GM13976 (cell line): ENCODE measurements around the gene SORCS3.
"Not testable (repeated sequence)": the region's sequence is repeated elsewhere in the genome, so short reads cannot be mapped to it uniquely, and the experiment has no call there.

Experiments used
- DNase-seq: peaks from one replicate; pipeline ENCODE4 v3.0.0; 2012; ENCODE audit warnings: low spot score
- in situ Hi-C: fragments of 300-500 bp; cut with MboI; formaldehyde crosslinking; loops from one replicate; pipeline ENCODE4 v1.12.0; 2022; ENCODE audit warnings: low sequenced_read_pairs, mixed read lengths, inconsistent platforms; ENCODE audit not compliant: unreplicated experiment
- TF ChIP-seq, protein P1 (sequence below): IDR thresholded peaks from 2 replicates; pipeline ENCODE4 v1.5.1; 2012; ENCODE audit warnings: borderline replicate concordance, mild to moderate bottlenecking; ENCODE audit not compliant: insufficient read depth; ENCODE audit errors: extremely low read depth, missing control alignments, control extremely low read depth

The SORCS3 gene

DNA sequence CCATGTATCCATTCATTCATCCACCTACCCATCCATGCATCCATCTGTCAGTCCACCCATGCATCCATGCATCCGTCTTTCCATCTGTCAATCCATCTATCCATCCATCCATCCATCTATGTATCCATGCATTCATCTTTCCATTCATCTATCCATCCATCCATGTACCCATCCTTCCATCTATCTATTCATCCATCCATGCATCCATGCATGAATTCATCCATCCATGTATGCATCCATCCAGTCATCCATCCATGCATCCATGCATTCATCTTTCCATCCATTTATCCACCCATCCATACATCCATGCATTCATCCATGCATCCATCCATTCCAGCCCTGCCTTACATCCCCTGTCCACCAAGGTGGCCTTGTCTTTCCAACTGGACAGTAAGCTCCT, 45.7 kb downstream of the SORCS3 start:
- DNase-seq = no peak
- TF ChIP-seq, protein P1, sequence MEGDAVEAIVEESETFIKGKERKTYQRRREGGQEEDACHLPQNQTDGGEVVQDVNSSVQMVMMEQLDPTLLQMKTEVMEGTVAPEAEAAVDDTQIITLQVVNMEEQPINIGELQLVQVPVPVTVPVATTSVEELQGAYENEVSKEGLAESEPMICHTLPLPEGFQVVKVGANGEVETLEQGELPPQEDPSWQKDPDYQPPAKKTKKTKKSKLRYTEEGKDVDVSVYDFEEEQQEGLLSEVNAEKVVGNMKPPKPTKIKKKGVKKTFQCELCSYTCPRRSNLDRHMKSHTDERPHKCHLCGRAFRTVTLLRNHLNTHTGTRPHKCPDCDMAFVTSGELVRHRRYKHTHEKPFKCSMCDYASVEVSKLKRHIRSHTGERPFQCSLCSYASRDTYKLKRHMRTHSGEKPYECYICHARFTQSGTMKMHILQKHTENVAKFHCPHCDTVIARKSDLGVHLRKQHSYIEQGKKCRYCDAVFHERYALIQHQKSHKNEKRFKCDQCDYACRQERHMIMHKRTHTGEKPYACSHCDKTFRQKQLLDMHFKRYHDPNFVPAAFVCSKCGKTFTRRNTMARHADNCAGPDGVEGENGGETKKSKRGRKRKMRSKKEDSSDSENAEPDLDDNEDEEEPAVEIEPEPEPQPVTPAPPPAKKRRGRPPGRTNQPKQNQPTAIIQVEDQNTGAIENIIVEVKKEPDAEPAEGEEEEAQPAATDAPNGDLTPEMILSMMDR = no peak
- in situ Hi-C loops = no loop called here

DNA sequence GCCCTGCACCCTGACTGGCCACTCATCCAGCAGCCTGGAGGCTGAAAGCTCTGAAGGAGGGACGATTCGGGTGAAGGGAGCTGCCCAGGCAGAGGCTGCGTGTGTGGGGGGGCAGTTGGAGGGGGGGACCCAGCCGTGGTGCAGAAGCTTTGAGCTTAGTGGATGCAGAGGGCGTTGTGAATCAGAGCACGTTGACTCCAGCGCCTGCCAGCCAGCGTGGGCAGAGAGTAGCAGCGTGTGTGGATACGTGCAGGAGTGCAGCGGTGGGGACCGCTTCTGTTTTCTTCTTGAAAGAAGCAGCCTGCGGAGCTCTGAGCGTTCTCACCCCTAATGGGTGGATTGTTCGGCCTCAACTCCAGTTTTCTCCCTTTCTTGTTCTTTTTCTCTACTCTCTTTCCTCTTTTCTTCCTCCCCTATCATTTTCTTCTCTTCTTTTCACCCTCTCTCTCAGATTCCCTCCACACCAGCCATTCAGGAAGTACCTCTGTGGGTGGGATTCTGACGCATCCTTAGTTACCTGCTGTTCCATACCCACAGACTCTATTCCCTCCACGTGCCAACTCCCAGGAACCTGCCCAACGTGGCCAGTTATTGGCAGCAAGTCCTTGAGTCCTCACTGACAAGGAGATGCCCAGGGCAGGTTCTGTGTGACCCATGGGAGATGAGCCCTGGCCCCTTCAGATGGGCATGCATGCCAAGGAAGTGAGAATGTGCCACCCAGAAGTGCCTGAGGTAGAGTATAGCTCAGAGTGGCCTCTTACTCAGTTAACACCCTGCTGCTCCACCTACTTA, 47.4 kb downstream of the SORCS3 start:
- TF ChIP-seq, protein P1 = no peak
- in situ Hi-C loops = no loop called here
- no peak for DNase-seq

DNA sequence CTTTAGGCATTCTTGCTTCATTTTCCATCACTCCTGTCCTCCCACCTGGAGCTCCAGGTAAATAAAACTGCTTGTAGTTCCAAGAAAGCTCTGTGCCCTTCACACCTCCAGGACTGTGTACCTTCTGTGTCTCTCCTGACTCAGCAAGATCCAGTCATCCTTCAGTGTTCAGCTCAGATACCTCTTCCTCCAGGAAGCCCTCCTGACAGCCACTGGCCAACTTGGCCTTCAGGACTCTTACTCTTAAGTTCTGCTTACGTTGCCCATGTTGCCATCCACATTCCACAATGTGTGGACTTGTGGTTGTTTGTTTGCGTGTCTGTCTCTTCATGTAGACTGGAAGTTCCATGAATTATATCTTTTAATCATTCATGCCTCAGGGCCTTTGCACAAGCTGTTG, 48.0 kb downstream of the SORCS3 start:
- TF ChIP-seq, protein P1 = no peak
- no peak for DNase-seq
- in situ Hi-C loops = no loop called here

DNA sequence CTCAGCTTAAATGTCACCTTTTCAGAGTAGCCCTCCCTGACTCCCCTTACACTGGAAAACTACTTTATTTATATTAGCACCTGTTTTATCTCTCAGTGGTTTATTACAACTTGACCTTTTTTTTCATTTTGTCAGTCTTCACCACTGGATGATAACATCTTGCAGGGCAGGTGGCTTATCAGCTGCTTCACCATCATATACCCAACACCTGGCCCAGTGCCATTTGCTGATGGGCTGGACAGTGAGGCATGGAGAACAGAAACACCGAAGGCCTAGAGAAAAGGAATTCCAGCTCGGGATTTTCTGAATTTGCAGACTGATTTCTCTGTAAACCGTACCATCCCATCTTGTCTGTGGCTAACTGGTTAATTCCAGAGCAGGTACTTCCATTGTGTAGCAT, 48.5 kb downstream of the SORCS3 start:
- in situ Hi-C loops = no loop called here
- TF ChIP-seq, protein P1 = no peak
- no peak for DNase-seq

DNA sequence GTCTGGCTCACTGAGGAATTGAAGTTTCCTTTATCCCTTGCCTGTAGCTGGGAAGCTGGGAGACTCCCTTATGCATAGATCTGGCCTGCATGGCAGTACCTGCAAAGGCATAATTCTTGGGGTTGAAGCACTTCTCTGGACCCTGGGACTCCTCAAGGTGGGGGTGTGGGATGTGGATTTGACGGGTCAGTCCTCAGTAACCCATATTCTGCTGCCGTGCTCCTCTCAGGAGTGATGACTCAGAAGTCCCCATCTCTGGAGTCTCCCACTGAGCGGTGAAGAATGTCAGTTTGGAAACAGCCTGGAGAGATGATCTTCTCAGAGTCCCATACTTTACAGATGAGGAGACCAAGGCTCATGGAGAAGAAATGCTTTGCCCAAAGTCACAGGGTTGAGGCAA, 49.0 kb downstream of the SORCS3 start:
- TF ChIP-seq, protein P1 = no peak
- in situ Hi-C loops = no loop called here
- DNase-seq = no peak

DNA sequence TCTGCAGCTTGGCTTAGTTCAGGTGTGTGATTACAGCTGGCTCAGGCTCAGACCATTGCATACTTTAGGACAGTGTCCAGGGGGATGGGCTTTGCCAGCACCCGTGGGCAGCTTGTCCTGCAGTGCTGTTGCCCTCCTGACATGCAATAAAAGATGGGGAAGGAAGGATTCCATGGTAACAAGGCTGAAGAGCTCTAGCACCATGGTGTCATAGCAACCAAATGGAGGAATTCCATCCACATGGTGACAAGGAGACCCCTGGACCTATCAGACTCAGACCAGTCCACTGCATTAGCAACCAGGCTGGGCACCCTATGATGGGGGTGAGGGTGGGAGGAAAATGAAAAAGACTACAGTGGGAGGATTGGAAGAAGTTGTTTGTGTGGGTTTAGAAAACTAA, 49.9 kb downstream of the SORCS3 start:
- in situ Hi-C loops = no loop called here
- no peak for DNase-seq
- TF ChIP-seq, protein P1 = no peak

DNA sequence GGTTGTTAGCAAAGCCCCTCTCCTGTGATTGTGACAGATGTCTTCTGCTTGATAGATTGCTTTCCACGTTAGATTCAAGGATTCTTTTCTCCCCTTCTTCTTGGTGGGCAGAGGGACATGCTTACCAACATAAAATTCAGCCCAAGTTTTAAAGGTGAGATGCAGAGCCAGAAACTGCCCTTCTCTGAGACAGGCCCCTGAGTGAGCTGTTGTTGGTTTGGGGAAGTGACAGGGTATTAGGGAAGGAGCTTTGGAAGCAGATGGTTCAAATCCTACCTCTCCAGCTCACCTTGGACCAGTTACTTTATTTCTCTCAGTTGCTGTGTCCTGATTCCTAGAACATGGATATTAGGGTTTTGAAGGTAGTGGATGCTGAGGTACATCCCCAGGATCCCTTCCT, 53.0 kb downstream of the SORCS3 start:
- TF ChIP-seq, protein P1 = no peak
- DNase-seq = no peak
- in situ Hi-C loops = no loop called here

- in situ Hi-C loops, DNase-seq: not testable (repeated sequence)
Observed at GRCh38 chr10:104703262-104703661, 62.2 kb downstream of the SORCS3 start.
